Psoas muscle (tissue), 8 donors: ENCODE measurements around the gene ERLIN1. TPM values are rescaled to one million over a fixed set of nuclear protein-coding genes. Genes with fewer than 3 reads are reported as not detected.

Experiments
- ATAC-seq, 4 donors: fragments of 200-7000 bp; cut with Tn5 transposase; one replicate each; pipeline ENCODE4 v1.9.1; 2020; ENCODE audit warnings: moderate library complexity in 3 of 4, mild to moderate bottlenecking in 2 of 4
- DNase-seq, 2 donors: peaks; one replicate each; pipeline ENCODE4 v3.0.0-alpha.2; 2020
- H3K27ac ChIP-seq: fragments of 200-600 bp; one replicate; pipeline ENCODE4 v1.8.0; 2022
- H3K27me3 ChIP-seq, 3 donors: fragments of 200-600 bp in 1 of 3; one replicate each; pipeline versions ENCODE4 v1.6.1 to v1.8.0; 2013 to 2022; ENCODE audit warnings: low read length in 2 of 3, mild to moderate bottlenecking in 2 of 3, moderate library complexity in 1 of 3; ENCODE audit not compliant: insufficient read depth in 3 of 3
- H3K36me3 ChIP-seq, 2 donors: fragments of 200-600 bp in 1 of 2; one replicate each; pipeline versions ENCODE4 v1.6.1 to v1.8.0; 2013 to 2022; ENCODE audit warnings: low read depth in 1 of 2, mild to moderate bottlenecking in 1 of 2, moderate library complexity in 1 of 2; ENCODE audit not compliant: insufficient read depth in 1 of 2
- H3K4me1 ChIP-seq: fragments of 200-600 bp; one replicate; pipeline ENCODE4 v1.8.0; 2022
- H3K4me3 ChIP-seq: fragments of 200-600 bp; one replicate; pipeline ENCODE4 v1.8.0; 2022; ENCODE audit warnings: mild to moderate bottlenecking
- H3K9me3 ChIP-seq: fragments of 200-600 bp; one replicate; pipeline ENCODE4 v1.8.0; 2022
- WGBS, 3 donors: extraction: QIAGEN DNeasy Blood & Tissue Kit; methylation state at CpG; one replicate each; pipeline versions ENCODE4 v1.1.6 to v1.1.7; 2013; 5-methylcytosine and 5-hydroxymethylcytosine counted together
- intact Hi-C, 2 donors: fragments of 100-400 bp; cut with DNase I; formaldehyde crosslinking; loops; one replicate each; pipeline versions ENCODE4 v1.11.0 to v1.14.2; 2022
- polyA plus RNA-seq, 3 donors: library from polyadenylated mRNA; stranded (reverse); fragments of 200-250 nt; gene quantifications; one replicate each; pipeline ENCODE4 v1.2.3, GENCODE V29; 2013
- total RNA-seq, 4 donors: library from RNA; stranded (reverse); fragmentation: NEBNext Ultra II Directional in 2 of 4; extraction: Animal tissue kit (Norgen Biotek cat#: 25700) in 2 of 4; gene quantifications; one replicate each; pipeline versions ENCODE4 v1.2.1 to v1.2.4, GENCODE V29; 2021 to 2023
- TF ChIP-seq, protein P1 (sequence below): fragments of 200-600 bp; IDR thresholded peaks from one replicate; pipeline ENCODE4 v1.8.0; 2022; ENCODE audit warnings: antibody characterized with exemption
- donor health status: healthy with polysubstance abuse.
- donor health status: DM: no; HTN: no; CAD: no; lungs with moderate emphysema.
- donor health status: Bipolar disorder and iron deficiency.
- donor health status: healthy.
- donor health status: DM: yes; HTN: yes; CAD: no.
- donor health status: DM: no; HTN: no; CAD: no.
- donor health status: DM: no; HTN: no; CAD: no.
- donor health status: DM: yes; HTN: yes; CAD: no.

The ERLIN1 gene
- total and polyA plus RNA-seq, 7 donors, result 6.8 to 15.2 (median 11.5) TPM

DNA sequence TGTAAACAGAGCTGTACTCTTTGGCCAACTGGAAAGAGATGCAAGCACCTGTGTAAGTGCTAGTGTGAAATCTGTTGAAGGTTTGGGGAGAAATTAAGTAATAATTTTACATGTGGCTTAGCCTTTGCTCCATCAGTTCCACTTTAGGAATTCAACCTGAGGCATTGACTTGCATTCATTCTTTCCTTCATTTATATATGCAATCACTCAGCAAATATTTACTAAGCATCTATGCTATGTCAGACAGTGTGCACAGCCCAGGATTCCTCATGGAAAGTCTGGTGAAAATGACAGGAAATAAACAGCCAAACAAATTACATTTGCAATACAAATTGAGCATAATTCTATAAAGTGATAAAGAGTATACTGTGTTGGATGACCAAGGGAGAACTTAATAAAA, 50.3 kb downstream of the ERLIN1 start:
- Histone ChIP-seq H3K36me3 (no peaks in the 10 kb centered on the region), H3K27ac (no peak overlapping the region), H3K4me1 (no peaks in the 10 kb centered on the region), H3K27me3 (no peaks in the 10 kb centered on the region), H3K4me3 (no peak overlapping the region), H3K9me3 (no peaks in the 10 kb centered on the region)
- no peak for ATAC-seq
- TF ChIP-seq, protein P1, sequence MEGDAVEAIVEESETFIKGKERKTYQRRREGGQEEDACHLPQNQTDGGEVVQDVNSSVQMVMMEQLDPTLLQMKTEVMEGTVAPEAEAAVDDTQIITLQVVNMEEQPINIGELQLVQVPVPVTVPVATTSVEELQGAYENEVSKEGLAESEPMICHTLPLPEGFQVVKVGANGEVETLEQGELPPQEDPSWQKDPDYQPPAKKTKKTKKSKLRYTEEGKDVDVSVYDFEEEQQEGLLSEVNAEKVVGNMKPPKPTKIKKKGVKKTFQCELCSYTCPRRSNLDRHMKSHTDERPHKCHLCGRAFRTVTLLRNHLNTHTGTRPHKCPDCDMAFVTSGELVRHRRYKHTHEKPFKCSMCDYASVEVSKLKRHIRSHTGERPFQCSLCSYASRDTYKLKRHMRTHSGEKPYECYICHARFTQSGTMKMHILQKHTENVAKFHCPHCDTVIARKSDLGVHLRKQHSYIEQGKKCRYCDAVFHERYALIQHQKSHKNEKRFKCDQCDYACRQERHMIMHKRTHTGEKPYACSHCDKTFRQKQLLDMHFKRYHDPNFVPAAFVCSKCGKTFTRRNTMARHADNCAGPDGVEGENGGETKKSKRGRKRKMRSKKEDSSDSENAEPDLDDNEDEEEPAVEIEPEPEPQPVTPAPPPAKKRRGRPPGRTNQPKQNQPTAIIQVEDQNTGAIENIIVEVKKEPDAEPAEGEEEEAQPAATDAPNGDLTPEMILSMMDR, result no peak
- DNase-seq, result no peak
- intact Hi-C loops, result no loop called here

DNA sequence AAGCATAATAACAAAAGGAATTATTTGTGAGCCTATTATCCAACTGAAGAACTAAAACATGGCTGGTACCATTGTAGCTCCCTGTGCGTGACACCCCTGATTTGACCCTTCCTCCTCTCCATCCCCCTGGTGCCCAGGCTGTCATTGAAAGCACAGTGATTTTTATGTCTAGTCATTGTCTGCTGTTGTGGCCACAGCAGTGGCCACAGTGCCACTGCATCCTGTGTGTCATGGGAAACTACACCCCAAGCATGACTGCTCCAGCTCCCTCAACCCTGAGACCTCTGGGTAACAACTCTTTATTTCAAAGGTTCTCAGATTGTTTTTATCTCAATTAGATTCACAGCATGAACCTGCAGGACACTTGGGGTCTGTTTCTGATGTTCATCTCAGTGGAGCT, 52.0 kb downstream of the ERLIN1 start:
- 95 to 97% (median 97%) methylated on average over 1 of the region's 1 CpG for WGBS, 3 donors
- TF ChIP-seq, protein P1, result no peak
- no peaks in the 10 kb centered on the region for H3K9me3 ChIP-seq
- no peak for ATAC-seq
- no peaks in the 10 kb centered on the region for H3K36me3 ChIP-seq
- no peaks in the 10 kb centered on the region for H3K27me3 ChIP-seq
- no peak overlapping the region for H3K27ac ChIP-seq
- H3K4me1 ChIP-seq, result no peaks in the 10 kb centered on the region
- intact Hi-C loops, result no loop called here
- no peak overlapping the region for H3K4me3 ChIP-seq
- DNase-seq, result no peak

DNA sequence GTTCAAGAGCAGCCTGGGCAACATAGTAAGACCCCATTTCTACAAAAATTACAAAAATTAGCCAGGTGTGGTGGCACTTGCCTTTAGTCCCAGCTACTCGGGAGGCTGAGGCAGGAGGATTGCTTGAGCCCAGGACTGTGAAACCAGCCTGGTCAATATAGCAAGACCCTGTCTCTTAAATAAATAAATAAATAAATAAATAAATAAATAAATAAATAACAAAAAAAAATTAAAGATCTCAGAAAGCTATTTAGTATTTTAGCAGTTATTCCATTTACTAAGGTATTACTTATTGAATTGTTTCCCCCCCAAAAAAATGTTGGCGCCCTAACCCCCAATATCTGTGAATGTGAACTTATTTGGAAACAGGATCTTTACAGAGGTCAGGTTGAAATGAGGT, 53.4 kb downstream of the ERLIN1 start:
- Histone ChIP-seq H3K27me3 (no peaks in the 10 kb centered on the region), H3K4me1 (no peaks in the 10 kb centered on the region), H3K4me3 (no peak overlapping the region), H3K9me3 (no peaks in the 10 kb centered on the region), H3K27ac (no peak overlapping the region), H3K36me3 (no peaks in the 10 kb centered on the region)
- TF ChIP-seq, protein P1, result no peak
- no peak for DNase-seq
- 93 to 100% (median 94%) methylated on average over 2 of the region's 2 CpGs for WGBS, 3 donors
- intact Hi-C loops, result no loop called here
- ATAC-seq, result no peak

DNA sequence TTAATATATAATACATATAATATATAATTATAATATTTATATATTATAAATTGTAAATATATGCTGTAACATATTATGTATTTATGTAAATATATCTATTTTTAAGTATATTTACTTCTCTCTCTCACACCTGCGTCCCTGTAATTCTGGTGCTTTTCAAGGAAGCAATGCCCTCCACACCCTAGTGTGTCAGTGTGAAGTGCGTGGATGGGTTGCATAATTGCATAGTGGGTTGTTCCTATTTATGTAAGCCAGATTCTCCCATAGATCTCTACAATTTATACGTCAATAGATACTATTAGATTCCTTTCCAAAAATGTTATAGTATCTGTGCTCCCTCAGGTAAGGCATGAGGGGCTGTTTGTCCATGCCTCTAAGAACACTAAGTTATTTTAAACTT, 54.3 kb downstream of the ERLIN1 start:
- no peak overlapping the region for H3K4me3 ChIP-seq
- TF ChIP-seq, protein P1, result no peak
- 81 to 85% (median 84%) methylated on average over 3 of the region's 3 CpGs for WGBS, 3 donors
- intact Hi-C loops, result no loop called here
- H3K27ac ChIP-seq, result no peak overlapping the region
- H3K27me3 ChIP-seq, result no peaks in the 10 kb centered on the region
- H3K9me3 ChIP-seq, result no peaks in the 10 kb centered on the region
- H3K4me1 ChIP-seq, result no peaks in the 10 kb centered on the region
- ATAC-seq, result no peak
- H3K36me3 ChIP-seq, result no peaks in the 10 kb centered on the region
- DNase-seq, result no peak

DNA sequence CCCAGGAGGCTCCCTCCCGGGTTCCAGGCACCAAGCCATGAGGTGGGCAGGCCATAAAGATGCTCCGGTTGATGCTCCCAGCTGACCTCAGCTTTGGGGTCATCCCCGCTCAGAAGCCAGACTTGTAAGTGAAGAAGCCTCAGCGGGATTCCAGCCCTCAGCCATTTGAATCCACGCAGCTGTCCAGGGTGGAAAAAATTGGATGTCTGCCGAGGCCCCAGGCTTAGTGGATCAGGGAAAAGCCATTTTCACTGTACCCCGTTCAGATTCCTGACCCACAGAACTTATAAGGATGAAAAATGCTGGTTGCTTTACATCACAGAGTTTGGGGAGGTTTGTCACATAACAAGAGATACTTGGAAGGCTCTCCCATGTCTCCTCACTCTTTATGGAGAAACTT, 55.0 kb downstream of the ERLIN1 start:
- no peaks in the 10 kb centered on the region for H3K36me3 ChIP-seq
- H3K4me3 ChIP-seq, result no peak overlapping the region
- H3K27ac ChIP-seq, result no peak overlapping the region
- intact Hi-C loops, result no loop called here
- DNase-seq, result no peak
- H3K4me1 ChIP-seq, result no peaks in the 10 kb centered on the region
- TF ChIP-seq, protein P1, result no peak
- H3K27me3 ChIP-seq, result no peaks in the 10 kb centered on the region
- 10 to 24% (median 13%) methylated on average over 7 of the region's 7 CpGs for WGBS, 3 donors
- no peaks in the 10 kb centered on the region for H3K9me3 ChIP-seq
- ATAC-seq, result peak in 1 of 4 donors; percentile 52
